SK-N-SH (cell line): ENCODE measurements around the gene CDH4. TPM values are rescaled to one million over a fixed set of nuclear protein-coding genes. Genes with fewer than 3 reads are reported as not detected.

Experiments used
- CTCF ChIA-PET: fragments of 300-600, 350-600 bp; formaldehyde crosslinking; extraction: SDS; loops from one replicate; lab custom pipeline; 2021; lab: Yijun Ruan, JAX
- POLR2A ChIA-PET: fragments of 350-600 bp; sonication (Branson Sonifier 250); formaldehyde crosslinking; extraction: SDS; loops from one replicate; lab custom pipeline; 2020; ENCODE audit warnings: antibody characterized with exemption, inconsistent platforms; lab: Yijun Ruan, JAX
- DNase-seq: peaks from one replicate; pipeline ENCODE4 v3.0.0; 2012
- H2AFZ ChIP-seq: fragments of 200-600 bp; sonication (generic); 2 replicates; pipeline ENCODE4 v1.8.1; 2016; ENCODE audit warnings: antibody characterized with exemption, mild to moderate bottlenecking, low read depth
- H3F3A ChIP-seq: fragments of 200-600 bp; sonication (generic); replicated peaks from 2 replicates; pipeline ENCODE3; 2016; ENCODE audit warnings: antibody characterized with exemption, mild to moderate bottlenecking; ENCODE audit not compliant: insufficient read depth
- H3K27ac ChIP-seq, 2 experiments: fragments of 200-500 bp in 1 of 2; fragments of 200-600 bp in 1 of 2; sonication (Bioruptor generic) in 1 of 2; sonication (generic), shearing (Covaris generic) in 1 of 2; 2 replicates each; pipeline versions ENCODE4 v1.5.1 to v1.6.1; 2014 to 2016; ENCODE audit warnings: low read depth in 2 of 2, inconsistent platforms in 1 of 2, low read length in 1 of 2, mild to moderate bottlenecking in 1 of 2, mixed read lengths in 1 of 2
- H3K27me3 ChIP-seq: fragments of 200-600 bp; sonication (generic), shearing (Covaris generic); 2 replicates; pipeline ENCODE4 v1.6.1; 2016; ENCODE audit warnings: mixed run types; ENCODE audit not compliant: insufficient read depth
- H3K36me3 ChIP-seq, 2 experiments: fragments of 200-500 bp in 1 of 2; fragments of 200-600 bp in 1 of 2; sonication (Bioruptor generic) in 1 of 2; sonication (generic) in 1 of 2; replicated peaks in 1 of 2; 2 replicates each; pipeline versions ENCODE3 to v1.5.1; 2014 to 2016; ENCODE audit warnings: low read length in 1 of 2, mild to moderate bottlenecking in 1 of 2; ENCODE audit not compliant: insufficient read depth in 2 of 2, control insufficient read depth in 1 of 2
- H3K4me1 ChIP-seq, 2 experiments: fragments of 200-500 bp in 1 of 2; fragments of 200-600 bp in 1 of 2; sonication (Bioruptor generic) in 1 of 2; sonication (generic), shearing (Covaris generic) in 1 of 2; 2 replicates each; pipeline versions ENCODE4 v1.5.1 to v1.6.1; 2014 to 2016; ENCODE audit warnings: low read depth in 1 of 2, low read length in 1 of 2, mixed run types in 1 of 2; ENCODE audit not compliant: insufficient read depth in 2 of 2, control insufficient read depth in 1 of 2
- H3K4me2 ChIP-seq: fragments of 200-600 bp; sonication (generic), shearing (Covaris generic); 2 replicates; pipeline ENCODE4 v1.6.1; 2017; ENCODE audit warnings: mixed run types
- H3K4me3 ChIP-seq, 2 experiments: fragments of 200-500 bp in 1 of 2; fragments of 200-600 bp in 1 of 2; sonication (Bioruptor generic) in 1 of 2; sonication (generic), shearing (Covaris generic) in 1 of 2; 2 replicates each; pipeline versions ENCODE4 v1.5.1 to v1.8.1; 2014 to 2016; ENCODE audit warnings: low read depth in 2 of 2, inconsistent platforms in 1 of 2, low read length in 1 of 2, mild to moderate bottlenecking in 1 of 2, mixed read lengths in 1 of 2, moderate library complexity in 1 of 2
- H3K79me2 ChIP-seq: fragments of 200-600 bp; sonication (generic); 2 replicates; pipeline ENCODE4 v1.8.1; 2017; ENCODE audit warnings: mild to moderate bottlenecking; ENCODE audit not compliant: insufficient read depth
- H3K9ac ChIP-seq: fragments of 200-600 bp; sonication (generic); 2 replicates; pipeline ENCODE4 v1.6.1; 2017; ENCODE audit warnings: mixed run types
- H3K9me2 ChIP-seq: fragments of 200-600 bp; sonication (generic); 2 replicates; pipeline ENCODE4 v1.6.1; 2017; ENCODE audit warnings: mixed run types
- H3K9me3 ChIP-seq: fragments of 200-600 bp; sonication (generic); 2 replicates; pipeline ENCODE4 v1.6.1; 2017; ENCODE audit warnings: mixed run types, mild to moderate bottlenecking, moderate library complexity
- H4K20me1 ChIP-seq: fragments of 200-600 bp; sonication (generic); 2 replicates; pipeline ENCODE4 v1.6.1; 2017; ENCODE audit warnings: mild to moderate bottlenecking, mixed run types; ENCODE audit not compliant: insufficient read depth
- CHD2 ChIP-seq: fragments of 150-350 bp; IDR thresholded peaks from 2 replicates; pipeline ENCODE4 v1.6.1; 2018; ENCODE audit warnings: low read length; ENCODE audit not compliant: partially characterized antibody
- ELF1 ChIP-seq: IDR thresholded peaks from 2 replicates; pipeline ENCODE4 v1.4.0; 2012
- EP300 ChIP-seq, 2 experiments: IDR thresholded peaks; 2 replicates each; pipeline versions ENCODE4 v1.4.0 to v1.6.1; 2012; ENCODE audit warnings: borderline replicate concordance in 1 of 2, low read depth in 1 of 2, low read length in 1 of 2
- EZH2phosphoT487 ChIP-seq: fragments of 200-600 bp; sonication (generic); IDR thresholded peaks from 2 replicates; pipeline ENCODE4 v1.6.1; 2017; ENCODE audit warnings: low read depth, mixed run types, mild to moderate bottlenecking, antibody characterized with exemption, moderate library complexity, borderline replicate concordance
- FOSL2 ChIP-seq: IDR thresholded peaks from 2 replicates; pipeline ENCODE4 v1.4.0; 2012; ENCODE audit warnings: low read depth, mild to moderate bottlenecking, moderate library complexity, borderline replicate concordance
- FOXJ3 ChIP-seq: sonication (generic); formaldehyde crosslinking; IDR thresholded peaks from 2 replicates; pipeline ENCODE4 v1.5.1; 2020; ENCODE audit warnings: mild to moderate bottlenecking, missing genetic modification reagents
- GABPA ChIP-seq: IDR thresholded peaks from 2 replicates; pipeline ENCODE4 v1.4.0; 2012; ENCODE audit warnings: low read depth, mild to moderate bottlenecking
- GATA2 ChIP-seq: sonication (generic); formaldehyde crosslinking; IDR thresholded peaks from 2 replicates; pipeline ENCODE4 v1.5.0; 2020; ENCODE audit warnings: mild to moderate bottlenecking, missing genetic modification reagents
- MXI1 ChIP-seq: IDR thresholded peaks from 2 replicates; pipeline ENCODE4 v1.6.1; 2012; ENCODE audit warnings: mild to moderate bottlenecking, low read depth, low read length, improper control_type of control experiment
- RAD21 ChIP-seq: IDR thresholded peaks from 2 replicates; pipeline ENCODE4 v1.6.1; 2012; ENCODE audit warnings: mild to moderate bottlenecking, low read length
- RFX5 ChIP-seq: IDR thresholded peaks from 2 replicates; pipeline ENCODE4 v1.6.1; 2012; ENCODE audit warnings: mild to moderate bottlenecking, improper control_type of control experiment, low read length
- RXRA ChIP-seq: IDR thresholded peaks from 2 replicates; pipeline ENCODE4 v1.4.0; 2012; ENCODE audit warnings: low read depth, mild to moderate bottlenecking, borderline replicate concordance
- SIN3A ChIP-seq: IDR thresholded peaks from 2 replicates; pipeline ENCODE4 v1.6.1; 2012; ENCODE audit warnings: low read depth, mild to moderate bottlenecking, low read length, moderate library complexity, borderline replicate concordance
- SMC3 ChIP-seq: IDR thresholded peaks from 2 replicates; pipeline ENCODE4 v1.6.1; 2012; ENCODE audit warnings: low read depth, low read length, improper control_type of control experiment
- YY1 ChIP-seq: IDR thresholded peaks from 2 replicates; pipeline ENCODE4 v1.4.0; 2012; ENCODE audit warnings: low read depth, mild to moderate bottlenecking
- WGBS: methylation state at CpG from one replicate; pipeline ENCODE4 v1.1.6; 2017; ENCODE audit warnings: low lambda C conversion rate; 5-methylcytosine and 5-hydroxymethylcytosine counted together
- polyA plus RNA-seq, 3 experiments: library from polyadenylated mRNA; depleted of rRNA; stranded (reverse); fragments of >200 nt; gene quantifications; 2 replicates each; pipeline ENCODE4 v1.2.3, GENCODE V29; 2012
- TF ChIP-seq, protein P1 (sequence below): IDR thresholded peaks from 2 replicates; pipeline ENCODE4; 2012
- TF ChIP-seq, protein P2 (sequence below): IDR thresholded peaks from 2 replicates; pipeline ENCODE4 v1.4.0; 2012; ENCODE audit warnings: low read depth
- TF ChIP-seq, protein P3 (sequence below): fragments of 150-350 bp; IDR thresholded peaks from 2 replicates; pipeline ENCODE4 v1.6.1; 2016; ENCODE audit warnings: mild to moderate bottlenecking, low read depth, low read length
- TF ChIP-seq, protein P4 (sequence below): IDR thresholded peaks from 2 replicates; pipeline ENCODE4 v1.4.0; 2012; ENCODE audit warnings: low read depth, borderline replicate concordance
- TF ChIP-seq, protein P5 (sequence below): fragments of 200-600 bp; sonication (generic); IDR thresholded peaks from 2 replicates; pipeline ENCODE4 v1.6.1; 2017; ENCODE audit warnings: antibody characterized with exemption, mild to moderate bottlenecking, moderate library complexity

The CDH4 gene
- polyA plus RNA-seq, 1 of the 3 experiments (the other 2 are of a cell fraction) = not detected

DNA sequence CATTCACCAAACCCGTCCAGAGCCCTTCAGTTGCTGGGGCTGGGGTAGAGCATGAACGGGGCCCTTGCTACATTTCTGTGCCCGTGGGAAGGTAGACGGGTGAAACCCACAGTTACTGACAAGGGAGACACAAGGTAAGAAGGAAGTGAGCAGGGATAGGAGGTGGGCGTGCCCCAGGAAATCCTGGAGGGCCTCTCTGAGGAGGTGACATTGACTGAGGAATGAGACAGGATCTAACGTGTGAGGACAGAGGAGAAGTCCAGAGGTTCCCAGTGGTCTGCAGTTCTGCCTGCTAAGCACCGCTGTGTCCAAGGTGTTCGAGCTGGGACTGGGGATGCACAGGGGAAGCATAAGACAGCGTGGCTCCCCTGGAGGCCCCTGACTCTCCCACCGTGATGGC, 378.8 kb downstream of the CDH4 start:
- Histone ChIP-seq H3K4me2 (no peak overlapping the region), H2AFZ (no peak overlapping the region), H3K9ac (no peak overlapping the region), H4K20me1 (no peaks in the 10 kb centered on the region), H3K9me2 (no peaks in the 10 kb centered on the region), H3K36me3 (no peaks in the 10 kb centered on the region)
- no peak for DNase-seq
- WGBS = 41% methylated on average over 8 of the region's 10 CpGs
- TF ChIP-seq GABPA (no peak), SIN3A (no peak), CHD2 (no peak)
- TF ChIP-seq, protein P1, sequence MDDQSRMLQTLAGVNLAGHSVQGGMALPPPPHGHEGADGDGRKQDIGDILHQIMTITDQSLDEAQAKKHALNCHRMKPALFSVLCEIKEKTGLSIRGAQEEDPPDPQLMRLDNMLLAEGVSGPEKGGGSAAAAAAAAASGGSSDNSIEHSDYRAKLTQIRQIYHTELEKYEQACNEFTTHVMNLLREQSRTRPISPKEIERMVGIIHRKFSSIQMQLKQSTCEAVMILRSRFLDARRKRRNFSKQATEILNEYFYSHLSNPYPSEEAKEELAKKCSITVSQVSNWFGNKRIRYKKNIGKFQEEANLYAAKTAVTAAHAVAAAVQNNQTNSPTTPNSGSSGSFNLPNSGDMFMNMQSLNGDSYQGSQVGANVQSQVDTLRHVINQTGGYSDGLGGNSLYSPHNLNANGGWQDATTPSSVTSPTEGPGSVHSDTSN = no peak
- TF ChIP-seq, all 33 proteins: peak for 0
- CTCF ChIA-PET = interaction anchor here (1.4 kb wide), 1 partner anchor 266 kb away, joined by 4 read pairs; no protein-coding TSS in a partner anchor
- Histone ChIP-seq H3K4me3 (no peak overlapping the region), H3F3A (no peaks in the 10 kb centered on the region), H3K9me3 (no peaks in the 10 kb centered on the region), H3K27me3 (no peaks in the 10 kb centered on the region), H3K27ac (no peak overlapping the region), H3K4me1 (peaks cover 0 to 27% of the 10 kb centered on the region in 2 experiments; a peak in 1 of 4 replicates), H3K79me2 (no peaks in the 10 kb centered on the region)
- POLR2A ChIA-PET = no interaction called here

DNA sequence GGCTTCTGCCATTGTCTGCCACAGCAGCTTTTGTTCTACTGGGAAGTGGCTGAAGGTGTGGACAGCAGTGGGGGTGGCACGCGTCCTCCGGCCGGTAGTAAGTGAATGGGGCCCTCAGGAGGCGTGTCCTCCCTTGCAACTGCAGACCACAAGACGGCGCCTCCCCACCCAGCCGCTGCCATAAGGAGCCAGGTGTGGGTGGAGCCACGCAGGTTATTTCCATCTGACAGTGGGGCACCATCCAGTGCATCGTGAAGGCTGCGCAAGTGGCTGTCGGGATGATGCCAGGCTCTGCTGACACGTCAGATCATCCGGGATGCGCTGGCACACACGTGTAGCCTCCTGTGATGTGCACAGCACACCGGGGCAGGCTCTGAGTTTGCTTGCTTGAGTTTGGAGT, 379.7 kb downstream of the CDH4 start:
- H3F3A ChIP-seq = no peaks in the 10 kb centered on the region
- no peak overlapping the region for H3K9ac ChIP-seq
- H3K27me3 ChIP-seq = no peaks in the 10 kb centered on the region
- peaks cover 0 to 27% of the 10 kb centered on the region in 2 experiments; a peak in 1 of 4 replicates for H3K4me1 ChIP-seq
- no peaks in the 10 kb centered on the region for H3K79me2 ChIP-seq
- no peak overlapping the region for H3K4me3 ChIP-seq
- no peaks in the 10 kb centered on the region for H4K20me1 ChIP-seq
- no peak overlapping the region for H2AFZ ChIP-seq
- WGBS = 52% methylated on average over 8 of the region's 17 CpGs
- no peaks in the 10 kb centered on the region for H3K9me3 ChIP-seq
- CTCF ChIA-PET = interaction anchor here (1.4 kb wide), 1 partner anchor 265 kb away, joined by 4 read pairs; no protein-coding TSS in a partner anchor
- H3K36me3 ChIP-seq = no peaks in the 10 kb centered on the region
- DNase-seq = no peak
- no peak overlapping the region for H3K4me2 ChIP-seq
- no peaks in the 10 kb centered on the region for H3K9me2 ChIP-seq
- TF ChIP-seq ELF1 (no peak), RFX5 (no peak), GABPA (no peak), SIN3A (no peak), FOXJ3 (CRISPR knock-in tag) (no peak), FOSL2 (no peak), EP300 (IDR thresholded peaks at IDR 0.05; ENCODE audit: borderline replicate concordance in 1 of 2, low read depth in 1 of 2, low read length in 1 of 2) (no peak), EZH2phosphoT487 (no peak), RAD21 (no peak), MXI1 (no peak), YY1 (no peak), SMC3 (no peak), RXRA (no peak), GATA2 (CRISPR knock-in tag) (no peak)
- TF ChIP-seq, protein P2, sequence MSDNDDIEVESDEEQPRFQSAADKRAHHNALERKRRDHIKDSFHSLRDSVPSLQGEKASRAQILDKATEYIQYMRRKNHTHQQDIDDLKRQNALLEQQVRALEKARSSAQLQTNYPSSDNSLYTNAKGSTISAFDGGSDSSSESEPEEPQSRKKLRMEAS = no peak
- TF ChIP-seq, protein P3, sequence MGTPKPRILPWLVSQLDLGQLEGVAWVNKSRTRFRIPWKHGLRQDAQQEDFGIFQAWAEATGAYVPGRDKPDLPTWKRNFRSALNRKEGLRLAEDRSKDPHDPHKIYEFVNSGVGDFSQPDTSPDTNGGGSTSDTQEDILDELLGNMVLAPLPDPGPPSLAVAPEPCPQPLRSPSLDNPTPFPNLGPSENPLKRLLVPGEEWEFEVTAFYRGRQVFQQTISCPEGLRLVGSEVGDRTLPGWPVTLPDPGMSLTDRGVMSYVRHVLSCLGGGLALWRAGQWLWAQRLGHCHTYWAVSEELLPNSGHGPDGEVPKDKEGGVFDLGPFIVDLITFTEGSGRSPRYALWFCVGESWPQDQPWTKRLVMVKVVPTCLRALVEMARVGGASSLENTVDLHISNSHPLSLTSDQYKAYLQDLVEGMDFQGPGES = no peak
- TF ChIP-seq, protein P4, sequence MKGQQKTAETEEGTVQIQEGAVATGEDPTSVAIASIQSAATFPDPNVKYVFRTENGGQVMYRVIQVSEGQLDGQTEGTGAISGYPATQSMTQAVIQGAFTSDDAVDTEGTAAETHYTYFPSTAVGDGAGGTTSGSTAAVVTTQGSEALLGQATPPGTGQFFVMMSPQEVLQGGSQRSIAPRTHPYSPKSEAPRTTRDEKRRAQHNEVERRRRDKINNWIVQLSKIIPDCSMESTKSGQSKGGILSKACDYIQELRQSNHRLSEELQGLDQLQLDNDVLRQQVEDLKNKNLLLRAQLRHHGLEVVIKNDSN = no peak
- TF ChIP-seq, protein P5, sequence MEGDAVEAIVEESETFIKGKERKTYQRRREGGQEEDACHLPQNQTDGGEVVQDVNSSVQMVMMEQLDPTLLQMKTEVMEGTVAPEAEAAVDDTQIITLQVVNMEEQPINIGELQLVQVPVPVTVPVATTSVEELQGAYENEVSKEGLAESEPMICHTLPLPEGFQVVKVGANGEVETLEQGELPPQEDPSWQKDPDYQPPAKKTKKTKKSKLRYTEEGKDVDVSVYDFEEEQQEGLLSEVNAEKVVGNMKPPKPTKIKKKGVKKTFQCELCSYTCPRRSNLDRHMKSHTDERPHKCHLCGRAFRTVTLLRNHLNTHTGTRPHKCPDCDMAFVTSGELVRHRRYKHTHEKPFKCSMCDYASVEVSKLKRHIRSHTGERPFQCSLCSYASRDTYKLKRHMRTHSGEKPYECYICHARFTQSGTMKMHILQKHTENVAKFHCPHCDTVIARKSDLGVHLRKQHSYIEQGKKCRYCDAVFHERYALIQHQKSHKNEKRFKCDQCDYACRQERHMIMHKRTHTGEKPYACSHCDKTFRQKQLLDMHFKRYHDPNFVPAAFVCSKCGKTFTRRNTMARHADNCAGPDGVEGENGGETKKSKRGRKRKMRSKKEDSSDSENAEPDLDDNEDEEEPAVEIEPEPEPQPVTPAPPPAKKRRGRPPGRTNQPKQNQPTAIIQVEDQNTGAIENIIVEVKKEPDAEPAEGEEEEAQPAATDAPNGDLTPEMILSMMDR = no peak
- TF ChIP-seq, all 33 proteins: peak for 0
- no peak overlapping the region for H3K27ac ChIP-seq
- POLR2A ChIA-PET = no interaction called here
